ENCODE results near the gene ZNF211.

DNA sequence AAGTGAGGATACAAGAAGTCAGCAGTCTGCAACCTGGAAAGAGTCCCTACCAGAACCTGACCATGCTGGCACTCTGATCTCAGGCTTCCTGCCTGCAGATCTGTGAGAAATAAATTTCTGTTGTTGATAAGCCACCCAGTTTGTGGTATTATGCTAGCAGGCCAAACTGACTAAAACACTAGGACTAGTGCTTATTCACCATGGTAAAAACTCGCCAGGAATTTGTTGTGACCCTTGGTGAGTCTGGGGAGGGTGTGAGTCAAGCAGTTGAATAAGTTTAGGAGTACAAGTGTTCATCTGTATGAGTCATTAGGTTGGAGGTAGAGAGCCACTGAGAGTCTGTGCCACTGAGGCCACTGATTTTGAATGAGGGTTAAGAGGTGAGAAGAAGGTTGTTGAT is 45.4 kb upstream of the ZNF211 start:
- TF ChIP-seq CTCF (conservative IDR thresholded peaks at IDR 0.05; ENCODE audit: low read length): no peak
- no peak for TF ChIP-seq EZH2phosphoT487 (IDR thresholded peaks at IDR 0.05; ENCODE audit: borderline replicate concordance, low read depth, low read length)

All from OCI-LY7 (cell line).